Right cardiac atrium (tissue), 5 donors: ENCODE measurements around the gene DNAJC1. TPM values are rescaled to one million over a fixed set of nuclear protein-coding genes. Genes with fewer than 3 reads are reported as not detected.
A peak's percentile ranks its signal among the peaks of the same experiment; 100 is the strongest.
"Not testable (repeated sequence)": the region's sequence is repeated elsewhere in the genome, so short reads cannot be mapped to it uniquely, and the experiment has no call there.

Experiments used
- ATAC-seq, 2 donors: fragments of 200-7000 bp; cut with Tn5 transposase; one replicate each; pipeline versions ENCODE4 v1.8.0 to v1.9.1; 2020; ENCODE audit warnings: moderate library complexity in 2 of 2, mild to moderate bottlenecking in 1 of 2
- DNase-seq, 3 donors: peaks; one replicate each; pipeline ENCODE4 v3.0.0-alpha.2; 2020
- H3K27ac ChIP-seq: one replicate; pipeline ENCODE4 v1.5.1; 2013; ENCODE audit warnings: mild to moderate bottlenecking, low read length, control low read depth, moderate library complexity
- H3K27me3 ChIP-seq: one replicate; pipeline ENCODE4 v1.6.1; 2013; ENCODE audit not compliant: control insufficient read depth, insufficient read depth
- H3K4me1 ChIP-seq: one replicate; pipeline ENCODE4 v1.6.1; 2013; ENCODE audit warnings: low read length; ENCODE audit not compliant: control insufficient read depth, insufficient read depth
- H3K4me3 ChIP-seq: one replicate; pipeline ENCODE4 v1.5.1; 2013; ENCODE audit warnings: low read length, control low read depth
- H3K9me3 ChIP-seq: one replicate; pipeline ENCODE4 v1.6.1; 2013; ENCODE audit warnings: low read length; ENCODE audit not compliant: control insufficient read depth
- WGBS: extraction: QIAGEN DNeasy Blood & Tissue Kit; methylation state at CpG from one replicate; pipeline ENCODE4 v1.1.7; 2013; 5-methylcytosine and 5-hydroxymethylcytosine counted together
- intact Hi-C, 4 donors: fragments of 100-400 bp; cut with DNase I; formaldehyde crosslinking; loops; one replicate each; pipeline versions ENCODE4 v1.11.0 to v1.14.0; 2022 to 2023
- polyA plus RNA-seq: library from polyadenylated mRNA; stranded (reverse); fragments of 200-250 nt; gene quantifications from one replicate; pipeline ENCODE4 v1.2.3, GENCODE V29; 2013
- total RNA-seq, 4 donors: library from RNA; stranded (reverse); fragmentation: NEBNext Ultra II Directional; extraction: Animal tissue kit (Norgen Biotek cat#: 25700); gene quantifications; one replicate each; pipeline ENCODE4 v1.2.1, GENCODE V29; 2021
- donor health status: healthy with polysubstance abuse.
- donor health status: DM: no; HTN: yes; CAD: no.
- donor health status: DM: no; HTN: no; CAD: no.
- donor health status: DM: no; HTN: yes; CAD: no; lungs with severe emphysema.
- donor health status: DM: yes; HTN: yes; CAD: no.

DNAJC1 gene
- total and polyA plus RNA-seq, 5 donors: 13.9 to 21.4 (median 16.2) TPM

- WGBS: 92% methylated on average over 1 of the region's 1 CpG
- H3K4me1 ChIP-seq: no peaks in the 10 kb centered on the region
- ATAC-seq: no peak
- no peaks in the 10 kb centered on the region for H3K9me3 ChIP-seq
- no peak overlapping the region for H3K4me3 ChIP-seq
- intact Hi-C loops: no loop called here
- DNase-seq: no peak
- no peaks in the 10 kb centered on the region for H3K27me3 ChIP-seq
- H3K27ac ChIP-seq: no peak overlapping the region
These were observed 142.8 kb downstream of the DNAJC1 start for GRCh38 chr10:21860718-21861117.

GRCh38 chr10:21858455-21858854 lies 145.1 kb downstream of the DNAJC1 start:
- no peaks in the 10 kb centered on the region for H3K4me1 ChIP-seq
- no peaks in the 10 kb centered on the region for H3K27me3 ChIP-seq
- WGBS: 94% methylated on average over 2 of the region's 2 CpGs
- no peak for DNase-seq
- intact Hi-C loops: no loop called here
- no peak overlapping the region for H3K4me3 ChIP-seq
- H3K9me3 ChIP-seq: no peaks in the 10 kb centered on the region
- H3K27ac ChIP-seq: no peak overlapping the region
- ATAC-seq: no peak

- no peaks in the 10 kb centered on the region for H3K4me1 ChIP-seq
- H3K4me3 ChIP-seq: no peak overlapping the region
- DNase-seq: no peak
- 95% methylated on average over 1 of the region's 1 CpG for WGBS
- ATAC-seq: no peak
- no peaks in the 10 kb centered on the region for H3K27me3 ChIP-seq
- intact Hi-C loops: no loop called here
- H3K9me3 ChIP-seq: no peaks in the 10 kb centered on the region
- no peak overlapping the region for H3K27ac ChIP-seq
These were observed 153.9 kb downstream of the DNAJC1 start for GRCh38 chr10:21849607-21850006.

GRCh38 chr10:21843645-21844044 lies 159.9 kb downstream of the DNAJC1 start:
- Histone ChIP-seq H3K4me3 (no peak overlapping the region), H3K27ac (no peak overlapping the region), H3K27me3 (no peaks in the 10 kb centered on the region), H3K4me1 (no peaks in the 10 kb centered on the region), H3K9me3 (no peaks in the 10 kb centered on the region)
- ATAC-seq (no peak), DNase-seq (no peak)
- intact Hi-C loops: no loop called here
- 100% methylated on average over 1 of the region's 1 CpG for WGBS

GRCh38 chr10:21841273-21841672 lies 162.3 kb downstream of the DNAJC1 start:
- H3K4me3 ChIP-seq, intact Hi-C loops, H3K4me1 ChIP-seq, H3K27ac ChIP-seq, ATAC-seq, DNase-seq, H3K27me3 ChIP-seq, H3K9me3 ChIP-seq: not testable (repeated sequence)
- over 99% methylated on average over 2 of the region's 2 CpGs for WGBS

GRCh38 chr10:21837487-21837886 lies 166.0 kb downstream of the DNAJC1 start:
- H3K27ac ChIP-seq, H3K27me3 ChIP-seq, intact Hi-C loops, H3K9me3 ChIP-seq, ATAC-seq, H3K4me3 ChIP-seq, H3K4me1 ChIP-seq: not testable (repeated sequence)
- WGBS: 98% methylated on average over 29 of the region's 29 CpGs
- DNase-seq: peak in 1 of 3 donors; percentile 58

GRCh38 chr10:21834574-21834973 lies 169.0 kb downstream of the DNAJC1 start:
- H3K4me3 ChIP-seq, intact Hi-C loops, H3K4me1 ChIP-seq, DNase-seq, H3K9me3 ChIP-seq, H3K27ac ChIP-seq, H3K27me3 ChIP-seq, ATAC-seq: not testable (repeated sequence)
- 97% methylated on average over 10 of the region's 10 CpGs for WGBS

GRCh38 chr10:21832821-21833130 lies 170.8 kb downstream of the DNAJC1 start:
- Histone ChIP-seq H3K27ac (no peak overlapping the region), H3K4me3 (no peak overlapping the region), H3K27me3 (no peaks in the 10 kb centered on the region), H3K9me3 (peaks cover 3% of the 10 kb centered on the region), H3K4me1 (no peaks in the 10 kb centered on the region)
- ATAC-seq (no peak), DNase-seq (no peak)
- 91% methylated on average over 1 of the region's 1 CpG for WGBS
- intact Hi-C loops: no loop called here

GRCh38 chr10:21831986-21832820 lies 171.3 kb downstream of the DNAJC1 start:
- Histone ChIP-seq H3K4me1 (no peaks in the 10 kb centered on the region), H3K9me3 (peaks cover 3% of the 10 kb centered on the region), H3K4me3 (no peak overlapping the region), H3K27me3 (no peaks in the 10 kb centered on the region), H3K27ac (no peak overlapping the region)
- DNase-seq (no peak), ATAC-seq (no peak)
- intact Hi-C loops: no loop called here
- WGBS: 78% methylated on average over 2 of the region's 2 CpGs

GRCh38 chr10:21830037-21830436 lies 173.5 kb downstream of the DNAJC1 start:
- H3K4me1 ChIP-seq: no peaks in the 10 kb centered on the region
- no peak overlapping the region for H3K4me3 ChIP-seq
- DNase-seq (no peak), ATAC-seq (no peak)
- no peaks in the 10 kb centered on the region for H3K27me3 ChIP-seq
- intact Hi-C loops: no loop called here
- peaks cover 3% of the 10 kb centered on the region for H3K9me3 ChIP-seq
- H3K27ac ChIP-seq: no peak overlapping the region

GRCh38 chr10:21827308-21827707 lies 176.2 kb downstream of the DNAJC1 start:
- Histone ChIP-seq H3K4me1 (no peaks in the 10 kb centered on the region), H3K4me3 (no peak overlapping the region), H3K27ac (no peak overlapping the region), H3K27me3 (no peaks in the 10 kb centered on the region), H3K9me3 (no peaks in the 10 kb centered on the region)
- intact Hi-C loops: no loop called here
- 97% methylated on average over 3 of the region's 3 CpGs for WGBS
- ATAC-seq (no peak), DNase-seq (no peak)

GRCh38 chr10:21826725-21827124 lies 176.8 kb downstream of the DNAJC1 start:
- no peak for ATAC-seq
- no peaks in the 10 kb centered on the region for H3K9me3 ChIP-seq
- intact Hi-C loops: no loop called here
- 97% methylated on average over 2 of the region's 2 CpGs for WGBS
- no peaks in the 10 kb centered on the region for H3K27me3 ChIP-seq
- H3K4me1 ChIP-seq: no peaks in the 10 kb centered on the region
- no peak overlapping the region for H3K27ac ChIP-seq
- DNase-seq: no peak
- H3K4me3 ChIP-seq: no peak overlapping the region
